Esophagus muscularis mucosa (tissue), 4 donors: ENCODE results near the gene RIC3. TPM values are rescaled to one million over a fixed set of nuclear protein-coding genes. Genes with fewer than 3 reads are reported as not detected.

Experiments
- DNase-seq: peaks from one replicate; pipeline ENCODE4 v3.0.0-alpha.2; 2017; ENCODE audit errors: extremely low spot score
- H3K27ac ChIP-seq, 4 donors: fragments of 200-600 bp; sonication (generic); replicated peaks in 1 of 4; 1 replicate in 3 of 4; 2 replicates in 1 of 4; pipeline ENCODE4 v1.5.1; 2016 to 2019; ENCODE audit warnings: mild to moderate bottlenecking in 1 of 4
- H3K27me3 ChIP-seq, 4 donors: fragments of 200-600 bp; sonication (generic); one replicate each; pipeline versions ENCODE4 v1.5.1 to v1.6.0; 2016 to 2019
- H3K36me3 ChIP-seq, 4 donors: fragments of 200-600 bp; sonication (generic); one replicate each; pipeline ENCODE4 v1.5.1; 2016 to 2019
- H3K4me1 ChIP-seq, 4 donors: fragments of 200-600 bp; sonication (generic); one replicate each; pipeline ENCODE4 v1.5.1; 2016 to 2019
- H3K4me3 ChIP-seq, 4 donors: fragments of 200-600 bp; sonication (generic); 1 replicate in 2 of 4; 2 replicates in 2 of 4; pipeline ENCODE4 v1.5.1; 2016 to 2019; ENCODE audit warnings: mild to moderate bottlenecking in 4 of 4, moderate library complexity in 1 of 4
- H3K9me3 ChIP-seq, 4 donors: fragments of 200-600 bp; sonication (generic); 1 replicate in 3 of 4; 2 replicates in 1 of 4; pipeline ENCODE4 v1.5.1; 2016 to 2019
- CTCF ChIP-seq, 3 experiments: fragments of 200-600 bp in 2 of 3; fragments of 450-650 bp in 1 of 3; sonication (generic) in 2 of 3; IDR thresholded peaks; one replicate each; pipeline ENCODE4 v1.5.1; 2017 to 2019; ENCODE audit warnings: antibody characterized with exemption in 3 of 3, mild to moderate bottlenecking in 2 of 3, moderate library complexity in 1 of 3
- EP300 ChIP-seq: sonication (generic); formaldehyde crosslinking; IDR thresholded peaks from one replicate; pipeline ENCODE4 v1.6.1; 2017; ENCODE audit warnings: antibody characterized with exemption
- POLR2A ChIP-seq: fragments of 450-650 bp; IDR thresholded peaks from one replicate; pipeline ENCODE4 v1.6.1; 2017; ENCODE audit warnings: antibody characterized with exemption, moderate library complexity, mild to moderate bottlenecking, low read depth
- POLR2AphosphoS5 ChIP-seq, 2 donors: sonication (generic); formaldehyde crosslinking; IDR thresholded peaks; one replicate each; pipeline ENCODE4 v1.6.1; 2017; ENCODE audit warnings: antibody characterized with exemption in 2 of 2
- whole genome bisulfite sequencing: methylation state at CpG from one replicate; pipeline ENCODE4 v1.1.5; 2018; 5-methylcytosine and 5-hydroxymethylcytosine counted together
- intact Hi-C: fragments of 100-400 bp; cut with DNase I; formaldehyde crosslinking; loops from one replicate; pipeline ENCODE4 v1.15.1; 2023
- total RNA-seq, 4 donors: library from RNA; depleted of rRNA; stranded (reverse); fragments of >200 nt; gene quantifications; one replicate each; pipeline versions ENCODE4 v1.1.0 to v1.2.1, GENCODE V29; 2016

RIC3 gene
- total RNA-seq, 4 donors from 2014 or later, result 12.8 to 19.9 (median 17.1) TPM

GRCh38 chr11:8201644-8202365, 33.0 kb upstream of the RIC3 start:
- intact Hi-C loops, result no loop called here
- Histone ChIP-seq H3K27me3 (peaks cover 0 to 1% (median 0%) of the 10 kb centered on the region in 4 donors), H3K4me3 (no peak overlapping the region), H3K4me1 (no peaks in the 10 kb centered on the region), H3K27ac (no peak overlapping the region), H3K9me3 (no peaks in the 10 kb centered on the region), H3K36me3 (no peaks in the 10 kb centered on the region)
- no peak for TF ChIP-seq CTCF (IDR thresholded peaks at IDR 0.05)
- no peak for TF ChIP-seq EP300
- no peak for TF ChIP-seq POLR2AphosphoS5 (IDR thresholded peaks at IDR 0.05)
- TF ChIP-seq POLR2A, result no peak
- no peak for DNase-seq
- whole genome bisulfite sequencing, result 67% methylated on average over 4 of the region's 4 CpGs

- intact Hi-C loops, result no loop called here
- Histone ChIP-seq H3K4me3 (no peak overlapping the region), H3K27ac (no peak overlapping the region), H3K36me3 (no peaks in the 10 kb centered on the region), H3K4me1 (no peaks in the 10 kb centered on the region), H3K9me3 (no peaks in the 10 kb centered on the region), H3K27me3 (no peaks in the 10 kb centered on the region)
- 96% methylated on average over 2 of the region's 2 CpGs for WGBS
- no peak for TF ChIP-seq POLR2AphosphoS5 (IDR thresholded peaks at IDR 0.05)
- TF ChIP-seq POLR2A, result no peak
- no peak for DNase-seq
These were observed 30.9 kb upstream of the RIC3 start for GRCh38 chr11:8199676-8200075.

- Histone ChIP-seq H3K36me3 (no peaks in the 10 kb centered on the region), H3K4me1 (peaks cover 0 to 7% (median 2%) of the 10 kb centered on the region in 4 donors), H3K9me3 (no peaks in the 10 kb centered on the region), H3K4me3 (no peak overlapping the region), H3K27me3 (peaks cover 0 to 20% (median 0%) of the 10 kb centered on the region in 4 donors), H3K27ac (no peak overlapping the region)
- TF ChIP-seq POLR2A (no peak), EP300 (no peak), CTCF (IDR thresholded peaks at IDR 0.05) (no peak), POLR2AphosphoS5 (IDR thresholded peaks at IDR 0.05) (no peak)
- DNase-seq, result no peak
- intact Hi-C loops, result no loop called here
These were observed 27.9 kb upstream of the RIC3 start for GRCh38 chr11:8196749-8197148.

GRCh38 chr11:8194956-8195355, 26.1 kb upstream of the RIC3 start:
- Histone ChIP-seq H3K27me3 (peaks cover 0 to 20% (median 0%) of the 10 kb centered on the region in 4 donors), H3K4me3 (no peak overlapping the region), H3K27ac (no peak overlapping the region), H3K4me1 (peaks cover 0 to 7% (median 2%) of the 10 kb centered on the region in 4 donors), H3K36me3 (no peaks in the 10 kb centered on the region), H3K9me3 (no peaks in the 10 kb centered on the region)
- 75% methylated on average over 4 of the region's 4 CpGs for WGBS
- DNase-seq, result no peak
- intact Hi-C loops, result no loop called here
- no peak for TF ChIP-seq POLR2AphosphoS5 (IDR thresholded peaks at IDR 0.05)
- TF ChIP-seq CTCF (IDR thresholded peaks at IDR 0.05), result no peak
- no peak for TF ChIP-seq POLR2A
- TF ChIP-seq EP300, result no peak

GRCh38 chr11:8192896-8193209, 24.0 kb upstream of the RIC3 start:
- H3K36me3 ChIP-seq, result no peaks in the 10 kb centered on the region

More at GRCh38 chr11:8192896-8193209, 24.0 kb upstream of the RIC3 start:
- 40% methylated on average over 1 of the region's 5 CpGs for WGBS
- intact Hi-C loops, result no loop called here
- DNase-seq, result no peak
- H3K27ac ChIP-seq, result no peak overlapping the region
- H3K4me3 ChIP-seq, result no peak overlapping the region
- H3K27me3 ChIP-seq, result peaks cover 0 to 20% (median 0%) of the 10 kb centered on the region in 4 donors
- H3K9me3 ChIP-seq, result no peaks in the 10 kb centered on the region
- TF ChIP-seq CTCF (IDR thresholded peaks at IDR 0.05) (no peak), POLR2AphosphoS5 (IDR thresholded peaks at IDR 0.05) (no peak), POLR2A (no peak), EP300 (no peak)
- peaks cover 0 to 7% (median 2%) of the 10 kb centered on the region in 4 donors for H3K4me1 ChIP-seq
